Hepatocyte (in vitro differentiated cells): ENCODE measurements around the gene ZCCHC9. TPM values are rescaled to one million over a fixed set of nuclear protein-coding genes. Genes with fewer than 3 reads are reported as not detected.
"Not testable (repeated sequence)": the region's sequence is repeated elsewhere in the genome, so short reads cannot be mapped to it uniquely, and the experiment has no call there.

ENCODE experiments used
- DNase-seq: peaks from one replicate; pipeline ENCODE4 v3.0.0-alpha.2; 2016; ENCODE audit warnings: low spot score
- H2AFZ ChIP-seq: fragments of 200-600 bp; sonication (generic); 2 replicates; pipeline ENCODE4 v1.6.0; 2016; ENCODE audit warnings: antibody characterized with exemption, mild to moderate bottlenecking
- H3K27ac ChIP-seq: fragments of 200-600 bp; sonication (generic); 2 replicates; pipeline ENCODE4 v1.5.1; 2016; ENCODE audit warnings: mild to moderate bottlenecking
- H3K27me3 ChIP-seq: fragments of 200-600 bp; sonication (generic); 2 replicates; pipeline ENCODE4 v1.6.1; 2016
- H3K36me3 ChIP-seq: fragments of 200-600 bp; sonication (generic); replicated peaks from 2 replicates; pipeline ENCODE4 v1.5.1; 2016; ENCODE audit warnings: low read depth; ENCODE audit not compliant: insufficient read depth
- H3K4me1 ChIP-seq: fragments of 200-600 bp; sonication (generic); 2 replicates; pipeline ENCODE4 v1.5.1; 2016; ENCODE audit warnings: mild to moderate bottlenecking, moderate library complexity; ENCODE audit not compliant: insufficient read depth
- H3K4me2 ChIP-seq: fragments of 200-600 bp; sonication (generic); 2 replicates; pipeline ENCODE4 v1.6.0; 2016
- H3K4me3 ChIP-seq: fragments of 200-600 bp; sonication (generic); 2 replicates; pipeline ENCODE4 v1.5.1; 2016; ENCODE audit warnings: mild to moderate bottlenecking
- H3K79me2 ChIP-seq: fragments of 200-600 bp; sonication (generic); 2 replicates; pipeline ENCODE4 v1.6.0; 2017; ENCODE audit warnings: mild to moderate bottlenecking
- H3K9me2 ChIP-seq: fragments of 200-600 bp; sonication (generic); replicated peaks from 2 replicates; pipeline ENCODE4 v1.6.0; 2017; ENCODE audit warnings: mild to moderate bottlenecking; ENCODE audit not compliant: insufficient read depth
- H3K9me3 ChIP-seq: fragments of 200-600 bp; sonication (generic); 2 replicates; pipeline ENCODE4 v1.5.1; 2016; ENCODE audit warnings: low read depth, mild to moderate bottlenecking
- H4K20me1 ChIP-seq: fragments of 200-600 bp; sonication (generic); 2 replicates; pipeline ENCODE4 v1.6.0; 2016; ENCODE audit warnings: mild to moderate bottlenecking; ENCODE audit not compliant: insufficient read depth, poor library complexity, severe bottlenecking
- EZH2 ChIP-seq: fragments of 200-600 bp; sonication (generic); IDR thresholded peaks from 2 replicates; pipeline ENCODE4 v1.6.1; 2016; ENCODE audit warnings: antibody characterized with exemption, mild to moderate bottlenecking, borderline replicate concordance
- EZH2phosphoT487 ChIP-seq: fragments of 200-600 bp; sonication (generic); IDR thresholded peaks from one replicate; pipeline ENCODE4 v1.6.1; 2018; ENCODE audit warnings: antibody characterized with exemption, mild to moderate bottlenecking, low read depth, moderate library complexity; ENCODE audit not compliant: unreplicated experiment, severe bottlenecking
- WGBS: methylation state at CpG from one replicate; pipeline ENCODE4 v1.1.6; 2016; ENCODE audit warnings: low lambda C conversion rate; ENCODE audit errors: missing lambda C conversion rate; 5-methylcytosine and 5-hydroxymethylcytosine counted together
- polyA plus RNA-seq: library from polyadenylated mRNA; unstranded; fragments of >200 nt; fragmentation: Nextera tagmentation; extraction: Ambion mirVana; gene quantifications from 2 replicates; pipeline ENCODE4 v1.2.1, GENCODE V29; 2016
- total RNA-seq: library from RNA; depleted of rRNA; stranded (reverse); fragments of >200 nt; gene quantifications from 2 replicates; pipeline ENCODE4 v1.2.3, GENCODE V29; 2014
- TF ChIP-seq, protein P1 (sequence below): fragments of 200-600 bp; sonication (generic); IDR thresholded peaks from 2 replicates; pipeline ENCODE4 v1.5.1; 2016; ENCODE audit warnings: antibody characterized with exemption, mild to moderate bottlenecking; ENCODE audit not compliant: poor library complexity

The ZCCHC9 gene
- total and polyA plus RNA-seq, 2 experiments from 2014 or later = 22.8 to 35.2 TPM

GRCh38 chr5:81335946-81336345 lies 34.6 kb downstream of the ZCCHC9 start:
- no peaks in the 10 kb centered on the region for H3K79me2 ChIP-seq
- no peaks in the 10 kb centered on the region for H3K9me2 ChIP-seq
- no peak overlapping the region for H3K4me2 ChIP-seq
- no peaks in the 10 kb centered on the region for H4K20me1 ChIP-seq
- no peak overlapping the region for H3K27ac ChIP-seq
- no peaks in the 10 kb centered on the region for H3K9me3 ChIP-seq
- no peak overlapping the region for H2AFZ ChIP-seq
- TF ChIP-seq EZH2 (no peak), EZH2phosphoT487 (no peak)
- TF ChIP-seq, protein P1, sequence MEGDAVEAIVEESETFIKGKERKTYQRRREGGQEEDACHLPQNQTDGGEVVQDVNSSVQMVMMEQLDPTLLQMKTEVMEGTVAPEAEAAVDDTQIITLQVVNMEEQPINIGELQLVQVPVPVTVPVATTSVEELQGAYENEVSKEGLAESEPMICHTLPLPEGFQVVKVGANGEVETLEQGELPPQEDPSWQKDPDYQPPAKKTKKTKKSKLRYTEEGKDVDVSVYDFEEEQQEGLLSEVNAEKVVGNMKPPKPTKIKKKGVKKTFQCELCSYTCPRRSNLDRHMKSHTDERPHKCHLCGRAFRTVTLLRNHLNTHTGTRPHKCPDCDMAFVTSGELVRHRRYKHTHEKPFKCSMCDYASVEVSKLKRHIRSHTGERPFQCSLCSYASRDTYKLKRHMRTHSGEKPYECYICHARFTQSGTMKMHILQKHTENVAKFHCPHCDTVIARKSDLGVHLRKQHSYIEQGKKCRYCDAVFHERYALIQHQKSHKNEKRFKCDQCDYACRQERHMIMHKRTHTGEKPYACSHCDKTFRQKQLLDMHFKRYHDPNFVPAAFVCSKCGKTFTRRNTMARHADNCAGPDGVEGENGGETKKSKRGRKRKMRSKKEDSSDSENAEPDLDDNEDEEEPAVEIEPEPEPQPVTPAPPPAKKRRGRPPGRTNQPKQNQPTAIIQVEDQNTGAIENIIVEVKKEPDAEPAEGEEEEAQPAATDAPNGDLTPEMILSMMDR = no peak
- 91% methylated on average over 2 of the region's 2 CpGs for WGBS
- no peaks in the 10 kb centered on the region for H3K36me3 ChIP-seq
- no peak for DNase-seq
- no peaks in the 10 kb centered on the region for H3K27me3 ChIP-seq
- H3K4me1 ChIP-seq = no peaks in the 10 kb centered on the region
- H3K4me3 ChIP-seq = no peak overlapping the region

- 24% methylated on average over 1 of the region's 1 CpG for WGBS
- Histone ChIP-seq H3K79me2 (no peaks in the 10 kb centered on the region), H3K4me1 (no peaks in the 10 kb centered on the region), H3K27me3 (no peaks in the 10 kb centered on the region), H2AFZ (no peak overlapping the region), H3K4me2 (no peak overlapping the region), H4K20me1 (no peaks in the 10 kb centered on the region), H3K27ac (no peak overlapping the region), H3K36me3 (no peaks in the 10 kb centered on the region), H3K4me3 (no peak overlapping the region), H3K9me2 (no peaks in the 10 kb centered on the region), H3K9me3 (no peaks in the 10 kb centered on the region)
- TF ChIP-seq EZH2 (no peak), EZH2phosphoT487 (no peak)
- TF ChIP-seq, protein P1 = no peak
- no peak for DNase-seq
Measured at GRCh38 chr5:81336556-81336955, 35.2 kb downstream of the ZCCHC9 start.

- DNase-seq = no peak
- no peaks in the 10 kb centered on the region for H3K9me2 ChIP-seq
- no peaks in the 10 kb centered on the region for H4K20me1 ChIP-seq
- no peak overlapping the region for H3K4me2 ChIP-seq
- no peak overlapping the region for H2AFZ ChIP-seq
- no peaks in the 10 kb centered on the region for H3K79me2 ChIP-seq
- H3K4me3 ChIP-seq = no peak overlapping the region
- H3K36me3 ChIP-seq = no peaks in the 10 kb centered on the region
- no peaks in the 10 kb centered on the region for H3K27me3 ChIP-seq
- H3K27ac ChIP-seq = no peak overlapping the region
- no peaks in the 10 kb centered on the region for H3K4me1 ChIP-seq
- 85% methylated on average over 2 of the region's 2 CpGs for WGBS
- no peak for TF ChIP-seq EZH2phosphoT487
- TF ChIP-seq EZH2 = no peak
- TF ChIP-seq, protein P1 = no peak
- no peaks in the 10 kb centered on the region for H3K9me3 ChIP-seq
Measured at GRCh38 chr5:81337803-81338202, 36.4 kb downstream of the ZCCHC9 start.

- H3K27ac ChIP-seq, H3K36me3 ChIP-seq, H3K9me3 ChIP-seq, H4K20me1 ChIP-seq, H3K4me1 ChIP-seq, H3K4me2 ChIP-seq, H3K27me3 ChIP-seq, H3K9me2 ChIP-seq, H3K79me2 ChIP-seq, H2AFZ ChIP-seq, H3K4me3 ChIP-seq, DNase-seq: not testable (repeated sequence)
- WGBS = 85% methylated on average over 3 of the region's 3 CpGs
Measured at GRCh38 chr5:81338213-81338612, 36.8 kb downstream of the ZCCHC9 start.
